Stimulated activated CD4-positive, alpha-beta T cell treated with anti-CD3 and anti-CD28 coated beads, Interleukin-2, amount 100 ng/mL, for 24 hours (primary cell): Measurements from ENCODE around the gene ATP8B2.
"Not testable (repeated sequence)": the region's sequence is repeated elsewhere in the genome, so short reads cannot be mapped to it uniquely, and the experiment has no call there.

Experiments
- DNase-seq, 2 donors: peaks; one replicate each; pipeline ENCODE4 v3.0.0-alpha.2; 2020

Gene ATP8B2

DNA sequence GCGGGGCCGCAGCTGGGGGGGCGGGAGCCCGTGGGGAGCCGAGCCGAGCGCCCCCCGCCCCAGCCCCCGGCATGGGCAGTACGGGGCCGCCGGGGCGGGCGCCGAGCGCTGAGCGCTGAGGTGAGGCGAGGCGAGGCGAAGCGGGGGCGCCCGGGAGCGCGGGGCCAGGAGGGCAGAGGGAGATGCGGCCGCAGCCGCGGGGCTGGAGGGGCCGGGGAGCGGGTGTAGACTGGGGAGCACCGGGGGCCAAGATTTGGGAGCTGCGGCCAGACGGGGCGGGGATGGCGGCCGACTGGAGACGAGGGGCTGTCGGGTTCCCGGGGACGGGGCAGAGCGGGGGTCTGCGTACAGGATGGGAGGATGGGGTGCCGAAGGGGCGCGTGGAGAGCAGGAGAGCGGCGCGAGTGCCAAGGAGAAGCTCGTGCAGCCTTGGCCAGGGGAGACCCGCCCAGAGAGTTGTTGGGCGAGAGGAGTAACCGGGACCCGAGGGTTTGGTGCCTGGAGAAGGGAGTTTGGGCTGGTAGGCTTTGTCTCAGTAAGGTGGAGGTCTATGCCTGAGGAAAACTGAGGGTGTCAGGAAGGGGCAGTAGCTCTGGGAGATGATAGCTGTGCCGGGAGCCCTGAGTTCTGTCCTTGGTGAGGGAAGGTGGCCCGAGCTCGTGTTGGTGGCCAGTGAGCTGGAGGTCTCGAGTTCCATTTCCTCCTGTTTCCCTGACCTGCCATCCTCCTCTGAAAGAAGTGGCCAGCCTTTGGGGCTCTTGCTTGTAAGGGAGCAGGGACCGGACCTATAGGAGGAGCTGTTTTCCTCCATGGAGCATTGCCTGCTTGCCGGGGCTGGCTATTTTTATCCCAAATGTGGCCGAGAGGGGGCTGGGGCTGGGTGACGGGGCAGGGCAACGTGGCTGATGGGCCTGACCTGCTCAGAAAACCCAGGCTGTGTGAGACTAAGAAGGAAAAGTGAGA lies 539 bp downstream of the ATP8B2 start:
- DNase-seq, result peak; percentile 60 to 68

DNA sequence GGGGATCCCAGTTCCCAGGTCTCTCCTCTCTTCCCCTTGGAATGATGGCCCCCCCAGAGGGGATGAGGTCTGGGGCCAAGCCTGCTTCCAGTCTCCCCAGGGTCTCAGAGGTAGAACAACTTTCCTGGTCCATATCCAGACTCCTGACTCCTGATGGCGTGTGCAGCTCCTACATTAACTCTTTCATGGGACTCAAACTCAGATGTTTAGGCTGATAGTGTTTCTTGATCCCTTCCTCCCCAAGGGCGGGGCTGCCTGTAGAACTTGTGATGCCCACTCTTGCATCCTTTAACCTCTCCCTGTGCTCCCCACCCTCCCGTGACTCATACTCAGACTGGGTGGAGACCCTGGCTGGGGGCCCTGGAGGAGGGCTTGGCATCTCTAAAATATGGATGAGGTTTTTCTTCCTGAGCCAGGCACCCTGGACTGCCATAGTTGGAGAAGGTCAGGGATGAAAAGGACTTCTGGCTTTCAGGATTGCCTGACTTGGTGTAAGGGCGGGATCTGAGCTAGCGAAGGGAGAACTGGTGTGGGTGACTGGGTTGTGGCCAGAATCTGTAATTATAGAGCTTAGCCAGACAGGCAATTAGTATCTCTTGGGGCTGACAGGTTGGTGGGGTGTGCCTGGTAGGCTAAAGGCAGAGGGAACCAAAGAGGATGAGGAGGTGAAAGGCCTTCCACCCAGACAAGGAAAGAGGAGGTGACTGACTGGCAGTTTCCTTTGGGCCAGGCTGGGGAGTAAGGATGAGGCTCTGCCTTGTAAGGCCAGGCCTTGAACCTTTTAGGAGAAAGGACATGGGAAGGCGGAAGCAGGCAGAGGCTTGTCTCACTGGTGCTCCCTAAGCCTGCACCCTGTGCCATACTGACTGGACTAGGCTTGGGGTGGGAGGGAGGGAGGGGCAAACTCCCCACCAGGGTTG lies 1.5 kb downstream of the ATP8B2 start:
- DNase-seq, result no peak

DNA sequence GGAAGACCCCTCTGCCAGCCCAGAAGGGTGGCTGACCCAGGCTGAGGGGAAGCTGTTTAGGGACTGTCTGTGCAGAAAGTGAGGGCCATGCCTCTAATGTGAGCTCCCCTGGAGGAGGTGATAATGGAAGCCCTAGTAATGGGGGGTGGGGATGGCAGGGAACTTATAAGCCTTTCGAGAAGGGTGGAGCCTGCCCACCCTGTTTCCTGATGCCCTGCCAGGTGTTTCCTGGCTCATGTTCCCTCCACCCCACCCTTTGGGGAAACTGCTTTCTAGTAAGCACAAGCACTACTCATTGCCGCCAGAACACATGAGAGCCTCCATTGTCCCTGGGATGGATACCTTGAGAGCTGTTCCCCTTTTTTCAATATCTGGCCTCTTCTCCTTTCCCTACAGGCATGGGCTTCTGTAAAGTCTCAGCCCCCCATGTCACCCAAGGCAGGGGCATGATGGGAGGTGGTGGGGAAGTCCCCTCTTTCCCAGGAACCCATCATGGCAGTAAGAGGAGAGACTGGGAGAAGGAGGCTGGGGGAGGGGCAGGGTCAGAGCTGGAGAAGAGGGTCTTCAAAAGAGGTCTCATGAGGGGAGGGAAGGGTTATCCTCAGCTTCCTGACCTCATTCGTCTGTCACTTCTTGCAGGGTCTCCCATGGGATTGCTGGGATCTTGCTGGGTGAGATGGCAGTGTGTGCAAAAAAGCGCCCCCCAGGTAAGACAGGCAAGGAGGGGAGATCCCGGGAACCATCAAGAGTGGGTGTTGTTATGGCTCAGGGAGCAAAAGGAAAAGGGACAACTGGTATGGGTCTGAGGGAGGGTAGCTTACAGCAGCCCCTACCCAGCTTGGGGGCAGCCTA lies 2.4 kb downstream of the ATP8B2 start:
- DNase-seq, result no peak

DNA sequence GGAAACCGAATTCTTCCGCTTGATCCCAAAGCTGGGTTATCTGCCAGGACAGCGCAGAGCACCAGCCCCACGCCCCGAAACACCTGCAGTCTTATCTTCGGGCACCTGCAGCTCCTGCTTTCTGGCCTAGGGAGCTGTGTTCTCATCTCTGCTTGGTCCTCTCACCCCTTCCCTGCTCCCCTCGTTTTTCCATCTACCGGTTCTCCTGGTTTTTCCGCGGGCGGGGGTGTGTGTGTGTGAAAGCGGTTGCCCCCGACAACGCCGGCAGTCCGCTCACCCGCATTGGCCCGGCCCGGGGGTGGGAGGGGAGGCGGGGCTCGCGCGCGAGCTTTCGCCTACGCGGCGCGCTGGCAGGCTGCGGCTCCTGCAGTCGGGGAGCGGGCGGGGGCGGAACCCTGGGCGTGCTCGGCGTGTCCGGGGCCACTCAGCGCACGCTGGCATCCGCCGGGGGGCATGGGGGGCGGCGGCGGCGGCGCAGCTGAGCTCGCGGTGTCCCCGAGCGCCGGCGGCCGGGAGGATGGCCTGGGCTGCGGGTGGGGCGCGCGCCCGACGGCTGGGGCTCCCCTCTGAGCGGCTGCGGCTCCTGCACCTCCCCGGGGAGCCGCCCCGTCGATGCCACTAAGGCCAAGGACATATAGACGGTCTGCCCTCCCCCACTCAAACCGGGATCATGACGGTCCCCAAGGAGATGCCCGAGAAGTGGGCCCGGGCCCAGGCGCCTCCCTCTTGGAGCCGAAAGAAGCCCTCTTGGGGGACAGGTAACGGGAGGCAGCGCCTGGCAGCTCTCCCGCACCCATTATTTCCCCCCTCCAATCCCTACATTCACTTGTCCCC lies 3.2 kb downstream of the ATP8B2 start:
- DNase-seq, result peak; percentile 87 to 91

DNA sequence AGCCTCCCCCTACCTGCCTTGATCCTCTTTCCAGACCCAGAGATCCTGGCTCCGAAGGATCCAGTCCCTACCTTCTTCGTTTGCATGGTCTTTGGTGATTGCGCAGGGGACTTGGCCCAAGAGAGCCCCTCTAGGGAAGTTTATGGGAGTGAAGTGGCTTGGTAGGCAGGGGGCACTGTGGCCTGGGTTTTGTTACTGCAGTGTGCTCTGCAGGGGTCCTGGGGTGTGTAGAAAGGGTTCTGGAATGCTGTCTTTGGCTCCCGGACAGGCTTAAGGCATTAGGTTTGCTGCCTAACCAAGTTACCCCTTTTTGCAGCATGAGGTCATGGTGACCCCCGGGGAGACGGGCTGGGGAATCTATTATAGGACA lies 3.8 kb downstream of the ATP8B2 start:
- no peak for DNase-seq

DNA sequence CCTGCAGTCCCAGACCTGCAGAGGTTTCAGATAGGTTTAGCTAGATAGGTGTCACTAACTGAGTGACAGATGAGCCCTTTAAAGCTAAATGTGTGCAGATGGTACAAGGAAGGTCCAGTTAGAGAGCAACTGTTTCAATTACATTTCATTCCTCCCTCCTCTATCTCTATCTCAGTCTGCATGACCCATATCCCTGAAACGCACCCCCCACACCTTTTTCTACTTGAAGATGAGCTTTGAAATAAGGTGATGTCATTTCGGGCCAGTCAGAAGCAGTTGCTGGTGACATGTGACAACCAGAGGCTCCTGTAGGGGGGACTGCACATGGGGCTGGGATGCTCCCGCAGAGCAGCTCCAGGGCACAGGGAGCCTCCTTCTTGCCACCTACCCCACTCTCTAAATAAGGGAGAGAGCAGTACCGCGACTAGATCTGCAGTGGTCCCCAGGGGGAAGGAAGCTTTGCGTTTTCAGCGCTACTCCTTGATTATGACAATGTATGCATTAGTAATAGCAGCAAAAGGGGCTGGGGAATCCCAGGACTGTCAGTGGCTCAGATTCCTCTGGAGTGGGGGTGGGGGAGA lies 4.3 kb downstream of the ATP8B2 start:
- DNase-seq, result no peak

DNA sequence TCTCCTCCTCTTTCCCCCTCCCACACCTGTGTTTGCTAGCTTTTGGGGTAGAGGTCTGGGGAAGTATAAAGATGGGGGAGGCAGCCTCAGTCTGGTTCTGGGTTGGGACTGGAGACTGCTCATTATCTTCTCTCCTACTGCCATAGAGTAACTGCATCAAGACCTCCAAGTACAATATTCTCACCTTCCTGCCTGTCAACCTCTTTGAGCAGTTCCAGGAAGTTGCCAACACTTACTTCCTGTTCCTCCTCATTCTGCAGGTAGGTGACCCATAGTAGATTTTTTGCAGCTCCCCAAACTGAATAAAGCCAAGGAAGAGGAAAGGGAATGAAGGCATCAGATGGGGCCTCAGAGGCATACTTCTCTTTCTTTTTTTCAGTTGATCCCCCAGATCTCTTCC lies 5.3 kb downstream of the ATP8B2 start:
- no peak for DNase-seq

DNA sequence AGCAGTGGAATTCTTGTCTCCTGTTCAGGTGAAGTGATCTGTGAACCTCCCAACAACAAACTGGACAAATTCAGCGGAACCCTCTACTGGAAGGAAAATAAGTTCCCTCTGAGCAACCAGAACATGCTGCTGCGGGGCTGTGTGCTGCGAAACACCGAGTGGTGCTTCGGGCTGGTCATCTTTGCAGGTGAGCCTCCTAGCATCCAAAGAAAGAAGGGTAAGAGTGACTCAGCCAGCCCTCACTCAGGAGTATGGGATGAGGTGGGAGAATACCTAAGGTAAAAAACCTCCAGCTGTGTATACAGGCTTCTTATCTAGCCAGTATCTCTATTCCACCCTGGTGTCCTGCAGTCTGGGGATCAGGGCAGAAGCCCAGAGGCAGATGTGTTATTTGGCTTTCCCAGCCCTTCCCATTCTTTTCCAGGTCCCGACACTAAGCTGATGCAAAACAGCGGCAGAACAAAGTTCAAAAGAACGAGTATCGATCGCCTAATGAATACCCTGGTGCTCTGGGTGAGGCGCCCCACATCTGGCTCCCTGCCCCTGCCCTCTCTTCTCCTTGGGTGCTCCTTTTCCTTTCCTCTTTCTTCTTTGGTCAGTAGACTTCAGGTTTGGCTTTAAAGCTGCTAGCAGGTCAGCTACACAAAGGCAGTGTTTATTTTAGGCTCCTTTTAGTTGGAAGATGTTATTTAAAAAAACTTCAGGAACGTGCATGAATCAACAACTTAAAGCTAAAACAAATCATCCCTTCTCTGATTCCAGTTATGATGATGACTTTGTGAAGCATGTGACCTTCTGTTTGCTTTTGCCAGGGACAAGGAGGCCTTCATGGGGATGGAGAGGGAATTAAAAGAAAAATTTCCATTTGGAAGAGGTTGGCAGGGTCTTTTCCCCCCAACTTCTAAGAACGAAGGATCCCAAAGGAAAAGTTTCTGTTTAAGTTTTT lies 9.0 kb downstream of the ATP8B2 start:
- DNase-seq, result no peak

DNA sequence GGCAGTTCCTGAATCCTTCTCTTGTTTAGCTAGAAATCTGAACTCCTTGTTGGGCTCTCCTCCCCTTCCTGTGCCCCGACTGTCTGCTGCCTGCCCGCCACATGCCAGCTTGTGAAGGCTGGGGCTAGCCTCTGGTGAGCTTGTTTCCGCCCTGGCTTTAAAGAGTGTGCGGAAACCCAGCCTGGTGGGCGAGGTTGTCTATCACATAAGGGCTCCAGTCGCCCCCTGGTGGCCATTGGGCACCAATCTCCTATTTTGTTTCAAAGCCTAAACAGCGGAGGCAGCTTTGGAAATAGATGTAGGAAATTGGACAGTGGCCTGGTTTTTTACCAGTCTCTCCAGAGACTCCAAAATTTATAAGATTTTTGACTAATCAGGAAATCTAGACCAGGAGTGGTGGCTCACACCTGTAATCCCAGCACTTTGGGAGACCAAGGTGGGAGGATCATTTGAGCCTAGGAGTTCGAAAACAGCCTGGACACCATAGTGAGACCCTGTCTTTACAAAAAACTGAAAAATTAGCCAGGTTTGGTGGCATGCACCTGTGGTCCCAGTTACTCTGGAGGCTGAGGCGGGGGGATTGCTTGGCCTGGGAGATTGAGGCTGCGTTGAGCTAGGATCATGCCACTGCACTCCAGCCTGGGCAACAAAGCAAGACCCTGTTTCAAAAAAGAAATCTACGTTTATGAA lies 9.8 kb downstream of the ATP8B2 start:
- peak; percentile 95 for DNase-seq

DNA sequence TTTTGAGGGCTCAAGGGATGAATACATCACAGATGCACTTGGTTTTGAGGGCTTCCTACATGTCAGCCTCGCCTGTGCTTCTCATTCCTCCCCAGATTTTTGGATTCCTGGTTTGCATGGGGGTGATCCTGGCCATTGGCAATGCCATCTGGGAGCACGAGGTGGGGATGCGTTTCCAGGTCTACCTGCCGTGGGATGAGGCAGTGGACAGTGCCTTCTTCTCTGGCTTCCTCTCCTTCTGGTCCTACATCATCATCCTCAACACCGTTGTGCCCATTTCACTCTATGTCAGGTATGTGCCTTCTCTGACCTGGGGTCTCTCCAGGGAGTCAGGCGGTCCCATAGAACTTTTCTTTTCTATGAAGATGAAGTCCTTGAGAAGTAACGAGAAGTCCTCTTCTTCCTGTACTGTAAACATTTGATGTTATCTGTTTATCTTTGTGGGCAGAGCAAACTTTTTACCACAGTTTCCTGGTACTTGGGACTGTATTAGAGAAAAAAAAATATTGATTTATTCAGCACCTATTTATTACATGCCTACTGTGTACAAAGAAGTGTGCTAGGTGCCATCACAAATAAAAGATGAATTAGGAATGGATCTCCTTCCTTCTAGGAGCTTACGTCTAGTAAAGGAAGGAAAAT lies 12.0 kb downstream of the ATP8B2 start:
- no peak for DNase-seq

DNA sequence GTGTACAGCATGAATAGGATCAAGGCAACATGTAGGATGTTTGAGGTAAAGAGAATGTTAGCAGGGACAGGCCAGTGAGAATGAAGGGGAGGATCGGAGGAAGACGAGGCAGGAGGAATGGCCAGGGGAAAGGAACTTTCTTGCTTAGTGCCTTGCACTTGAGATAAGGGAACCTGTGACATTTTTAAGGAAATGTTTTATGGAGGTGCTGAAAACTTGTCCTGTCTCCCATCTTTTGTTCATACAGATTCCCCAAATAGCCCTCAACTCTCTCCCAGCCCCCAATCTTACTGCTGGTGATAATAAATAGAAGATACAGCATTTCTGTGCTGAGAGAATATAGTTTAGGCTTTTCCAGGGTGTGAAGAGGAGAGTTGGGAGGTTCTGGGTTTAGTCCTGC lies 13.6 kb downstream of the ATP8B2 start:
- DNase-seq, result no peak

DNA sequence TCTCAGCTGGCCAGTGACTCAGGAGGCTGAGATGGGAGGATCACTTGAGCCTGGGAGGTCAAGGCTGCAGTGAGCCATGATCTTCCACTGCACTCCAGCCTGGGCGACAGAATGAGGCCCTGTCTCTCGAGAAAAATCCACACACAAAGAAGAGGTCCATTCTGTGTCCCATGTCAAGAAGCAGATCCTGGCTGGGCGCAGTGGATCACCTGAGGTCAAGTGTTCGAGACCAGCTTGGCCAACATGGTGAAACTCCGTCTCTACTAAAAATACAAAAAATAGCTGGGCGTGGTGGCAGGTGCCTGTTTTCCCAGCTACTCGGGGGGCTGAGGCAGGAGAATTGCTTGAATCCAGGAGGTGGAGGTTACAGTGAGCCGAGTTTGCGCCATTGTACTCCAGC lies 16.0 kb downstream of the ATP8B2 start:
- DNase-seq, result not testable (repeated sequence)

DNA sequence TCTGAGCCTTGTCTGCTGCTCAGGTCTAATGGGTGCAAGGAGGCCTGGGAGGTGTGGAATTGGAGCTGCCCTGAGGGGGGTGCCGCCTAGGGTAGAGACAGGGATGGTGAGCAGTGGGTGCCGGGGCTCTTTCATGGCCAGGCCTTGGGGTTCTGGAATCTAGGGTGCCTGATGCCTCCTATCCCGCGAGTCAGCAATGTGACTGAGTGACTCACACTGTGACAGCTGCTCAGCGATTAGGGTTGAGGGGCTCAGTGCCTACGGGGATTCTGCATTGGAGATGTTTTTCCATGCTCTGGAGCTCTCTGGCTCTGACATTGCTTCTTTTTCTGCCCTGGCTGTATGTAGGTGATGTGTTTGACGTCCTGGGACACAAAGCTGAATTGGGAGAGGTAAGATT lies 16.8 kb downstream of the ATP8B2 start:
- no peak for DNase-seq

DNA sequence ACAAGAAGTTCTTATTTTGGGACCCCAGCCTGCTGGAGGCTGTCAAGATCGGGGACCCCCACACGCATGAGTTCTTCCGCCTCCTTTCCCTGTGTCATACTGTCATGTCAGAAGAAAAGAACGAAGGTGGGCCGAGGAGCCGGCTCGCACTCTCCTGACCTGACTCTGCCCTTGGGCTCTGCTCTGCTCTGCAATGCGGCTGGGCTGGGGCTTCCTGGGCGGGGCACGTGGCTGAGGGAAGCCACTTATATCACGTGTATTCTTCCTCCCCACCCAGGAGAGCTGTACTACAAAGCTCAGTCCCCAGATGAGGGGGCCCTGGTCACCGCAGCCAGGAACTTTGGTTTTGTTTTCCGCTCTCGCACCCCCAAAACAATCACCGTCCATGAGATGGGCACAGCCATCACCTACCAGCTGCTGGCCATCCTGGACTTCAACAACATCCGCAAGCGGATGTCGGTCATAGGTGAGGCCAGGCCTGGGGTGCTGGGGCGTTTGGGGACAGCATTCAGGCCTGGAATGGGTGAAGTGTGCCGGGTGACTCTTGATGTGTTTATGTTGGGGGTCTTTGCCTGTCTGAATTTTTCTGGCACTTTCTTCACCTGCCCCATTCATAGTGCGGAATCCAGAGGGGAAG lies 17.6 kb downstream of the ATP8B2 start:
- peak; percentile 74 to 75 for DNase-seq

DNA sequence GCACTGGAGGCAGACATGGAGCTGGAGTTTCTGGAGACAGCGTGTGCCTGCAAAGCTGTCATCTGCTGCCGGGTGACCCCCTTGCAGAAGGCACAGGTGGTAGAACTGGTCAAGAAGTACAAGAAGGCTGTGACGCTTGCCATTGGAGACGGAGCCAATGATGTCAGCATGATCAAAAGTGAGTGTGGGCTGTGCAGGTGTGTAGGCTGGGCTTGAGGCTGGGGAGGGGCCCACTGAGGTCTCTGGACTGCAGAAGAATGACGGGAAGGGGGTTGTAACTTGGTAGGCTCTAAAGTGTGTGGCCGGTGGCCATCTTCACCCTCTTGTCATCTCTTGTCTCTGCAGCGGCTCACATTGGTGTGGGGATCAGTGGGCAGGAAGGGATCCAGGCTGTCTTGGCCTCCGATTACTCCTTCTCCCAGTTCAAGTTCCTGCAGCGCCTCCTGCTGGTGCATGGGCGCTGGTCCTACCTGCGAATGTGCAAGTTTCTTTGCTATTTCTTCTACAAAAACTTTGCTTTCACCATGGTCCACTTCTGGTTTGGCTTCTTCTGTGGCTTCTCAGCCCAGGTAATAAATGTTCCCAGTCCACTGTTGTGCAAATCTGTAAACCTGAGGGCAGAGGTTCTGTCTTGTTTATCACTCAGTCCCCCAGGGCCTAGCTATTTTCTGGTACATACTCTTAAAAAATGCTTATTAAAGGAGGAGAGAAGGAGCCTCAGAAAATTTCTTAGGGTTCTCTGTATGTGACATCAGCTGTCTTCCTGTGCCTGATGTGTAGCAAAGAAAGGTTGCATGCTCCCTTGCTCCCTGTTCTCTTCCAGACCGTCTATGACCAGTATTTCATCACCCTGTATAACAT lies 19.9 kb downstream of the ATP8B2 start:
- DNase-seq, result peak; percentile 80 to 83

DNA sequence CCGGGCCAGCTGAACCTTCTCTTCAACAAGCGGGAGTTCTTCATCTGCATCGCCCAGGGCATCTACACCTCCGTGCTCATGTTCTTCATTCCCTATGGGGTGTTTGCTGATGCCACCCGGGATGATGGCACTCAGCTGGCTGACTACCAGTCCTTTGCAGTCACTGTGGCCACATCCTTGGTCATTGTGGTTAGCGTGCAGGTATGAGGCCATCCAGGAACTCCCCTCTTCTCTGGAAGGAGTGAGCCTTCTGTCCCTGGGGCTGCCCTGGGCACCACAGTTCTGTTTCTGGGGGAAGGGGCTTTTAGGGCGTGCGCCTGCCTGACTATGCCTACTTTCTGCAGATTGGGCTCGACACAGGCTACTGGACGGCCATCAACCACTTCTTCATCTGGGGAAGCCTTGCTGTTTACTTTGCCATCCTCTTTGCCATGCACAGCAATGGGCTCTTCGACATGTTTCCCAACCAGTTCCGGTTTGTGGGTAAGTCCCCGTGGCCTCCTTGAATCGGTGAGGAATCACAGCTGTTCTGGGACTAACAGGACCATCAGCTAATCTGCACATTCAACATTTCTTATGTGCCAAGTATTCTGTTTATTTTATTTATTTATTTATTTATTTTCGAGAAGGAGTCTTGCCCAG lies 21.1 kb downstream of the ATP8B2 start:
- no peak for DNase-seq

DNA sequence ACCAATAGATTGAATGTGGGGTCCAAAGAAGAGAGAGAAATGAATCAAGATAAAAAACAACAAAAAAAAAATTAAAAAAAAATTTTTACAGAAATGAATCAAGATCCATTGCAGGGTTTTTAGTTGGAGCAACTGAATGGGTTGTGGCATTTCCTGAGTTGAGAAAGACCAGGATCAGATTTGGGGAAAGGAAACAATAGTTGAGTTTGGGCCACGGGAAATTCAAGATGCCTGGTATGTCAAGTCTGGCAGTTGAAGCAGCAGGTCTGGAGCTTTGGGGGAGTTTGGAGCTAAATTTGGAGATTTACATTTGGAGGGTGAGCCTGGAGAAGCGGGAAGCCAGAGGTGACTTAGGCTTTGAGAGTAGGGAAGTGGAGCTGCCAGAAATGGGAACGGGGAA lies 22.6 kb downstream of the ATP8B2 start:
- DNase-seq, result no peak
